Natural killer cell (primary cell): ENCODE results near the gene NSD2. TPM values are rescaled to one million over a fixed set of nuclear protein-coding genes. Genes with fewer than 3 reads are reported as not detected.
"Not testable (repeated sequence)": the region's sequence is repeated elsewhere in the genome, so short reads cannot be mapped to it uniquely, and the experiment has no call there.

Experiments used
- ATAC-seq, 3 donors: fragments of 150-1000 bp in 2 of 3; fragments of 200-7000 bp in 1 of 3; cut with Tn5 transposase; 1 replicate in 1 of 3; 2 replicates in 2 of 3; pipeline ENCODE4 v1.10.0; 2021; ENCODE audit warnings: mild to moderate bottlenecking in 2 of 3, moderate library complexity in 2 of 3
- DNase-seq, 2 donors: peaks; one replicate each; pipeline versions ENCODE4 v3.0.0 to v3.0.0-alpha.2; 2013 to 2021; ENCODE audit warnings: mixed read lengths in 1 of 2
- H3K27ac ChIP-seq: one replicate; pipeline ENCODE4 v1.5.1; 2013; ENCODE audit warnings: mild to moderate bottlenecking, low read length
- H3K27me3 ChIP-seq: one replicate; pipeline ENCODE4 v1.6.1; 2013; ENCODE audit warnings: low read length; ENCODE audit not compliant: control insufficient read depth, insufficient read depth
- H3K36me3 ChIP-seq: one replicate; pipeline ENCODE4 v1.6.1; 2013; ENCODE audit warnings: low read length; ENCODE audit not compliant: control insufficient read depth, insufficient read depth
- H3K4me1 ChIP-seq: one replicate; pipeline ENCODE4 v1.6.1; 2013; ENCODE audit warnings: low read length; ENCODE audit not compliant: control insufficient read depth, insufficient read depth
- H3K4me3 ChIP-seq: one replicate; pipeline ENCODE4 v1.5.1; 2013; ENCODE audit warnings: low read length
- H3K9me3 ChIP-seq: one replicate; pipeline ENCODE4 v1.6.1; 2013; ENCODE audit warnings: low read length; ENCODE audit not compliant: control insufficient read depth, insufficient read depth
- H3K27ac Mint-ChIP-seq, 2 donors: one replicate each; pipeline ENCODE4 v1.8.0; 2022; ENCODE audit warnings: mild to moderate bottlenecking in 2 of 2, mixed read lengths in 2 of 2, moderate library complexity in 1 of 2
- H3K27me3 Mint-ChIP-seq, 2 donors: one replicate each; pipeline ENCODE4 v1.8.0; 2022; ENCODE audit warnings: low read depth in 2 of 2, mixed read lengths in 2 of 2
- H3K36me3 Mint-ChIP-seq: one replicate; pipeline ENCODE4 v1.8.0; 2022; ENCODE audit warnings: mixed read lengths
- H3K4me1 Mint-ChIP-seq, 2 donors: one replicate each; pipeline ENCODE4 v1.8.0; 2022; ENCODE audit warnings: mixed read lengths in 2 of 2
- H3K4me3 Mint-ChIP-seq: one replicate; pipeline ENCODE4 v1.8.0; 2022; ENCODE audit warnings: mild to moderate bottlenecking, moderate library complexity, mixed read lengths
- H3K9me3 Mint-ChIP-seq, 2 donors: one replicate each; pipeline ENCODE4 v1.8.0; 2022; ENCODE audit warnings: mixed read lengths in 2 of 2
- CTCF ChIP-seq: fragments of 200-600 bp; IDR thresholded peaks from one replicate; pipeline ENCODE4 v1.8.0; 2022; ENCODE audit warnings: antibody characterized with exemption
- WGBS: methylation state at CpG from one replicate; pipeline ENCODE4 v1.1.7; 2013; ENCODE audit warnings: missing lambda C conversion rate; ENCODE audit not compliant: insufficient coverage; 5-methylcytosine and 5-hydroxymethylcytosine counted together
- intact Hi-C: fragments of 100-400 bp; cut with micrococcal nuclease; formaldehyde crosslinking; loops from one replicate; pipeline ENCODE4 v1.14.2; 2022
- total RNA-seq, 4 donors: library from RNA; stranded (reverse); fragments of 120-200 nt in 1 of 4; gene quantifications; one replicate each; pipeline versions ENCODE4 v1.2.3 to v1.2.4, GENCODE V29; 2013 to 2022

Gene NSD2
- total RNA-seq, 3 donors from 2014 or later (not counting 1 experiment from before 2014, with no cell fraction given) = 36.4 to 51.0 (median 48.3) TPM

- intact Hi-C loops = no loop called here
- Mint-ChIP-seq H3K9me3 (no peaks in the 10 kb centered on the region), H3K4me3 (no peak overlapping the region), H3K4me1 (peaks cover 18 to 19% of the 10 kb centered on the region in 2 donors), H3K36me3 (no peaks in the 10 kb centered on the region), H3K27me3 (no peaks in the 10 kb centered on the region), H3K27ac (peak overlapping the region in 1 of 2 donors; percentile 60)
- no peak for TF ChIP-seq CTCF
- DNase-seq (no peak), ATAC-seq (no peak)
- Histone ChIP-seq H3K4me1 (peaks cover 4% of the 10 kb centered on the region), H3K9me3 (no peaks in the 10 kb centered on the region), H3K36me3 (peaks cover 8% of the 10 kb centered on the region), H3K4me3 (no peak overlapping the region), H3K27me3 (no peaks in the 10 kb centered on the region), H3K27ac (no peak overlapping the region)
- 94% methylated on average over 7 of the region's 7 CpGs for WGBS
Measured at GRCh38 chr4:1907848-1908525, 36.8 kb downstream of the NSD2 start.

DNA sequence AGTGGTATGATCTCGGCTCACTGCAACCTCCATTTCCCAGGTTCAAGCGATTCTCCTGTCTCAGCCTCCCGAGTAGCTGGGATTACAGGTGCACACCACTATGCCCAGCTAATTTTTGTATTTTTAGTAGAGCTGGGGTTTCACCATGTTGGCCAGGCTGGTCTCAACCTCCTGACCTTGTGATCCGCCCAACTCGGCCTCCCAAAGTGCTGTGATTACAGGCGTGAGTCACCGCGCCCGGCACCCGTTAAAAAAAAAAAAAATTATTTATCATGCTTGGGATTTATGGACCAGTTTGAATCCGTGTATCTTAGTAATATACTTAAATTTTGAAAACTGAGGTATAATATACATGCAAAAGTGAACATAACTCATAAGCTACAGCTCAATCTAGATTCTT lies 38.5 kb downstream of the NSD2 start:
- H3K36me3 ChIP-seq, H3K4me3 ChIP-seq, ATAC-seq, H3K4me3 Mint-ChIP-seq, H3K27ac Mint-ChIP-seq, H3K27ac ChIP-seq, H3K4me1 ChIP-seq, DNase-seq, H3K36me3 Mint-ChIP-seq, H3K27me3 ChIP-seq, H3K9me3 ChIP-seq, H3K9me3 Mint-ChIP-seq, H3K27me3 Mint-ChIP-seq, intact Hi-C loops: not testable (repeated sequence)
- WGBS = 91% methylated on average over 10 of the region's 11 CpGs
- peaks cover 12 to 19% of the 10 kb centered on the region in 2 donors for H3K4me1 Mint-ChIP-seq

GRCh38 chr4:1910643-1911042 lies 39.5 kb downstream of the NSD2 start:
- H3K4me3 ChIP-seq = no peak overlapping the region
- DNase-seq (peak in 1 of 2 donors; percentile 39), ATAC-seq (no peak)
- H3K27ac ChIP-seq = no peak overlapping the region
- peaks cover 4% of the 10 kb centered on the region for H3K4me1 ChIP-seq
- TF ChIP-seq CTCF = peak; percentile 12
- no peaks in the 10 kb centered on the region for H3K9me3 Mint-ChIP-seq
- H3K4me3 Mint-ChIP-seq = no peak overlapping the region
- peaks cover 12 to 20% of the 10 kb centered on the region in 2 donors for H3K4me1 Mint-ChIP-seq
- no peaks in the 10 kb centered on the region for H3K9me3 ChIP-seq
- no peaks in the 10 kb centered on the region for H3K27me3 Mint-ChIP-seq
- H3K36me3 Mint-ChIP-seq = peaks cover 8% of the 10 kb centered on the region
- no peaks in the 10 kb centered on the region for H3K27me3 ChIP-seq
- intact Hi-C loops = no loop called here
- H3K36me3 ChIP-seq = peaks cover 4% of the 10 kb centered on the region
- WGBS = 72% methylated on average over 3 of the region's 3 CpGs
- peak overlapping the region in 1 of 2 donors; percentile 6 for H3K27ac Mint-ChIP-seq

DNA sequence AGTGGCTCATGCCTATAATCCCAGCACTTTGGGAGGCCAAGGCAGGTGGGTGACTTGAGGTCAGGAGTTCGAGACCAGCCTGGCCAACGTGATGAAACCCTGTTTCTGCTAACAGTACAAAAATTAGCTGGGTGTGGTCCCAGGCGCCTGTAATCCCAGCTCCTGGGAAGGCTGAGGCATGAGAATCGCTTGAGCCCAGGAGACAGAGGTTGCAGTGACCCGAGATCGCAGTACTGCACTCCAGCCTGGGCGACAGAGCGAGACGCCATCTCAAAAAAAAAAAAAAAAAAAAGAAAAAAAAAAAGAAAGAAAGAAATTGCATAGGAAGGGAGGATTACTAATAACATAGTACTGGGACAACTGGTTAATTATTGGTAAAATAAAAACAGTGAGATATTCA lies 40.1 kb downstream of the NSD2 start:
- H3K4me3 Mint-ChIP-seq, DNase-seq, H3K27me3 Mint-ChIP-seq, H3K36me3 ChIP-seq, intact Hi-C loops, H3K9me3 Mint-ChIP-seq, H3K9me3 ChIP-seq, ATAC-seq, H3K36me3 Mint-ChIP-seq, H3K4me1 ChIP-seq, H3K27ac ChIP-seq, H3K27me3 ChIP-seq, H3K4me3 ChIP-seq: not testable (repeated sequence)
- Mint-ChIP-seq H3K4me1 (peaks cover 12 to 24% of the 10 kb centered on the region in 2 donors), H3K27ac (peak overlapping the region in 1 of 2 donors; percentile 6)
- 95% methylated on average over 8 of the region's 9 CpGs for WGBS
